ENCODE results near the gene KCNB1.

Gene KCNB1

GRCh38 chr20:49395659-49396058 lies 86.8 kb downstream of the KCNB1 start:
- TF ChIP-seq, protein P1, sequence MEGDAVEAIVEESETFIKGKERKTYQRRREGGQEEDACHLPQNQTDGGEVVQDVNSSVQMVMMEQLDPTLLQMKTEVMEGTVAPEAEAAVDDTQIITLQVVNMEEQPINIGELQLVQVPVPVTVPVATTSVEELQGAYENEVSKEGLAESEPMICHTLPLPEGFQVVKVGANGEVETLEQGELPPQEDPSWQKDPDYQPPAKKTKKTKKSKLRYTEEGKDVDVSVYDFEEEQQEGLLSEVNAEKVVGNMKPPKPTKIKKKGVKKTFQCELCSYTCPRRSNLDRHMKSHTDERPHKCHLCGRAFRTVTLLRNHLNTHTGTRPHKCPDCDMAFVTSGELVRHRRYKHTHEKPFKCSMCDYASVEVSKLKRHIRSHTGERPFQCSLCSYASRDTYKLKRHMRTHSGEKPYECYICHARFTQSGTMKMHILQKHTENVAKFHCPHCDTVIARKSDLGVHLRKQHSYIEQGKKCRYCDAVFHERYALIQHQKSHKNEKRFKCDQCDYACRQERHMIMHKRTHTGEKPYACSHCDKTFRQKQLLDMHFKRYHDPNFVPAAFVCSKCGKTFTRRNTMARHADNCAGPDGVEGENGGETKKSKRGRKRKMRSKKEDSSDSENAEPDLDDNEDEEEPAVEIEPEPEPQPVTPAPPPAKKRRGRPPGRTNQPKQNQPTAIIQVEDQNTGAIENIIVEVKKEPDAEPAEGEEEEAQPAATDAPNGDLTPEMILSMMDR (conservative IDR thresholded peaks at IDR 0.05), result no peak
- no peak overlapping the region for H3K27ac ChIP-seq

GRCh38 chr20:49395183-49395582 lies 87.3 kb downstream of the KCNB1 start:
- TF ChIP-seq, protein P1 (conservative IDR thresholded peaks at IDR 0.05), result no peak
- no peak overlapping the region for H3K27ac ChIP-seq

DNA sequence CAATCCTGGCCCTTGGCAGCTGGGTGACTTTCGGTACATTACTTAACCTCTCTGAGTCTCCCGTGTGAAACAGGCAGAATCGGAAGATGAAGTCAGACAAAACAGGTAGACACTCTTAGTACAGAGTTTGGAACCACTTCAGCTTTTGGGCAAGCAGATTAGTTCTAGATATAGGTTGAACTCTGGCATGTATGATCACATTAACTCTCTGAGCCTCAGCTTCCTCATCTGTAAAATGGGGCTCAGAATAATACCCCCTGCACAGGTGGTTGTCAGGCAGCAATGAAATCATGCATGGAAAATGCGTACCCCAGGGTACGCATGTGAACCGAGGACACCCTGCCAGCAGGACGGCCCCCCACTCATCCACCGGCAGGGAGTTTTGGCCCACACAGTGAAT lies 87.7 kb downstream of the KCNB1 start:
- H3K27ac ChIP-seq, result no peak overlapping the region
- TF ChIP-seq, protein P1 (conservative IDR thresholded peaks at IDR 0.05), result no peak

DNA sequence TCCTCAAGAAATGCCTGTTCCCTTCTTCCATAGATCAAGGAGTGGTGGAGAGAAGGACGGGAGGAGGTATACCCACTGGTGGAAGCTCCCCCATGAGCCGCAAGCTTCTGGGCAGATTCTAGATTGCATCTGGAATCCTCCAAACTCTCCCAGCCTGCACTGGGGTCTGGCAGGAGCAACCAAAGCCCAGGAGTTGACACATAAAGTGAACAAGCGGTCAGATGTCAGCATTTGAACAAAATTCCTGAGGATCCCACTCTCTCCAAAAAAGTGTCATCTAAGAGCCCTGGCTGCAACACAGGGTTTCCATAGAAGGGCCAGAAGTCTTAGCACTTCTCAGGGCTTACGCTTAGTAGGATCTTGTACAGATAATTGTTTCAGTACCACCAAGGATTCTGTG lies 88.2 kb downstream of the KCNB1 start:
- TF ChIP-seq, protein P1 (conservative IDR thresholded peaks at IDR 0.05), result no peak
- no peak overlapping the region for H3K27ac ChIP-seq

GRCh38 chr20:49393803-49394202 lies 88.7 kb downstream of the KCNB1 start:
- TF ChIP-seq, protein P1 (conservative IDR thresholded peaks at IDR 0.05), result no peak
- no peak overlapping the region for H3K27ac ChIP-seq

- H3K27ac ChIP-seq, result no peak overlapping the region
- TF ChIP-seq, protein P1 (conservative IDR thresholded peaks at IDR 0.05), result no peak
These were observed 89.7 kb downstream of the KCNB1 start for GRCh38 chr20:49392745-49393144.

DNA sequence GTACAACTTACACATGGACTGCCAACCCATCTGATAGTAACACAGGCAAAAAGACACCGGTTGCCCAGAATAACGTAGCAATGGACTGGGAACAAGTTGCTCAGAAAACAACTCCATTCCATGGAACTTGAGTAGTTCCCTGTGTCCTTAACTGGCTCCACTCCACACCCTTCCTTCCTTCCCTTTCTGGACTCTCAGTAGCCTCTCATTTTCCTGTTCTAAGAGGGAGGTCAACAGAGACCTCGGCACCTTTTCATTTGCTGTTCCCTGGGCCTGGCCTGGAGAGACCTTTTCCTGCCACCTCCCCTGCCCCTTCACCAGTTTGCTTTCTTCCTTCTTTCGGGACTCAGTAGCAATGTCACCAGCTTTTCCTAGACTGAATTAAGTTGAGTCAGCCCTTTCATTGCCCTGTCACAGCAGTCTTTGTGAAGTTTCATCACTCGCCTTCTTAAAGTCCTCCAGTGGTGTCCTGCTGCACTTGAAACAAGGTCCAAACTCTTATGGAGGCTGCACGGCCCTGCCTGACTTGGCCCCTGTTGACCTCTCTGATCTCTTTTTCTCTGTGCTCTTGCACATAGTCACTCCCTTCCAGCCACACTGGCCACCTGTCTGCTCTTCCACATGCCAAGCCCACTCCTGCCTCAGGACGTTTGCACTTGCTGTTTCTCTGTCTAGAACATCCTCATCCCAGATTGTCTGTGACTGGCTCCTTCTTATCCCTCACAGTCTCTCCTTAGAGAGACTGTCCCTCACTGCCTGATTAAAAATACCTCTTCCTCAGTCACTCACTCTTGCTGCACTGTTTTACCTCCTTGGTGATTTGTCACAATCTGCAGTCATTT lies 90.8 kb downstream of the KCNB1 start:
- no peak overlapping the region for H3K27ac ChIP-seq
- TF ChIP-seq, protein P1 (conservative IDR thresholded peaks at IDR 0.05), result no peak
